NCI-H1105 (cell line): ENCODE data around the gene ITPR2.
"Not testable (repeated sequence)": the region's sequence is repeated elsewhere in the genome, so short reads cannot be mapped to it uniquely, and the experiment has no call there.

Experiments used
- DNase-seq: peaks from one replicate; lab custom pipeline; 2025; lab: John Stamatoyannopoulos, UW

Gene ITPR2

GRCh38 chr12:26661399-26661798, 171.6 kb downstream of the ITPR2 start:
- DNase-seq = no peak

GRCh38 chr12:26659930-26660329, 173.1 kb downstream of the ITPR2 start:
- no peak for DNase-seq

- no peak for DNase-seq
Measured at GRCh38 chr12:26658991-26659390, 174.0 kb downstream of the ITPR2 start.

DNA sequence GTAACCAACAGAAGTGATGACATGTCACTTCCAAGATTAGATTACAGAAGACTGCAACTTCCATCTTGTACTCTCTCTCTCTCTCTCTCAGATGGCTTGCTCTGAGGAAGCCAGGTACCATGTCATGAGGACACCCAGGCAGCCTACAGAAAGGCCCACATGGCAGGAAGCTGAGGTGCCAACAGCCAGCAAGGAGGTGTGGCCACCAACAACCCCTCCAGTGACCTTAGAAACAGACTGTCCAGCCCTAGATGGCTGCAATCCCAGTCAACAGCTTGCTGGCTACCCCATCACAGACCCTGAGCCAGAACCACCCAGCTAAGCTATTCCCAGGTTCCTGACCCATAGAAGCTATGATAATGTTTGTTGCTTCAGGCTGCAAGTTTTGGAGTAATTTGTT, 178.4 kb downstream of the ITPR2 start:
- no peak for DNase-seq

DNA sequence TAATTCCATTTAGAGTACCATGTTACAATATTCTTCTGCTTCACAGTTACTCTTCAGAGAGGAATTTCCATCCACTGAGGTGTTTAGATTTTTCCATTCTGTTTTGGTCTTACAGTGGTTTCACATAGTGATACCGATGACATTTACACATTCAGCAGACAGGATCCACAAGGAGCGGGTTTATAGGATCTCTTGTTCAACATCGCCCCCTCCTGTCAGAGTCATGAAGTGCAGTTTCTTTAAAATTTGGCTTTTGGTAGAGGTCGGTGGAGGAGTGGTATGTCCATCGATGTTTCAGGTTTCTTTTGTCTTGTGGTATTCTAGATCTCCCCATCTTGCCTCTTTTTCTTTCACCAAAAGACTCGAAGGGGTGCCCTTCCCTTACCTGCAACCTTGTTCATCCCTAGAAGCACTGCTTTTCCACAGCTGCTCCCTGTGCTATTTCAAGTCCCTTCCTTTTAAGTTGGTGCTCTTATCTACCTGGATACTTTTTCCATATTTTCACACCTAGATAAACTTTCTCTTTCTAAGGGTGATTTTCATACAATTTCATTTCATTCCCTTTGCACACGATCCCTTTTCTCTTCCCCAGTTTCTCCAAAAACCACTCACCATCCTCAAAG, 181.3 kb downstream of the ITPR2 start:
- DNase-seq = peak; percentile 17

GRCh38 chr12:26651036-26651435, 182.0 kb downstream of the ITPR2 start:
- no peak for DNase-seq

DNA sequence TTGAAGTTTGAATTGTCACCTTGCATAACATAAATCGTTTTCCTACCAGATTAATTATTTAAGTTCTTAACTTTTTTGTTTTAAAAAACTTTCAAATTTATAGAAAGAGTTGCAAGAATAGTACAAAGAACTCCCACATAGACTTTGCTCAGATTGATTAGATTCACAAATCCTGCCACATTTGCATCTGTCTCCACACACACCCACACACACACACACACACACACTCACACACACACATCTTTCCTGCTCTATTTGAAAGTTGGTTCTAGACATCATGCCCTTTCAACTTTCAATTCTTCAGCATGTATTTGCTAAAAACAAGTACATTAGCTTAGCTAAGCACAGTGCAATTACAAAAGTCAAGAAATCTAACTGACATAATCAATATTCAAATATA, 184.0 kb downstream of the ITPR2 start:
- no peak for DNase-seq

DNA sequence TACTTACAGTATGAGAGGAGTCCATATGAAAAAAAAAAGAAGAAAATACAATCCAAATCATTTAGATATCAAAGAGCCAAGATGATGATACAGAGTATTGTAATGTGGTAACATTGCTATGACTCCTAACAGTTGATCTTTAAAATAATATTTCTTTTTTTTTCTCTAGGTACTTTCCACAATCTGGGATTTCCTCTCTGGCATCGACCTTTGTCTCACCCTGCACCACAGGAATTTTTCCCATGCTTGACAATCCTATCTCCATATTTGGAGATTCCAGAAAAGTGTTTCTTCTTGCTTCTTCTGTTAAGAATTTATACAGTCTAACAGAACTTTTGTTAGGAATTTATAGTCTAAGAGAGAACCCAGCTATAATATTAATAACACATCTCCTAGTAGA, 184.4 kb downstream of the ITPR2 start:
- DNase-seq = no peak

GRCh38 chr12:26648066-26648465, 184.9 kb downstream of the ITPR2 start:
- no peak for DNase-seq

DNA sequence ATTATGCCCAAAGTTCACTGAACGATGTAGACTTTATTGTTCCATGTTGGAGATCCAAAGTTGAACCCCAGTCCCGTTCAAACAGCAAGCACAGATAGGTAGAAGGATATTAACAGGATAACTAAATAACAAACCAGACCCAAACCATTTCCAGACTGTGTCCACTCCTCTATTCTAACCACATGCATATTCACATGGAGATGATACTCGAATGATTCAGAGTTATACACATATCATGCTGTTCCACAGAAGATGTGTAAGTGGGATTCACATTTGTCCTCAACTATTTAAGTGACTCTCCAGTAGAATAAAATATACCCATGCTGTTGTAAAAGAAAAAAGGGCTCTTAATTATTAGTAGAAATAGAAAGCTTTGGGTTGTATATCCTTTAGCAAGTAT, 185.9 kb downstream of the ITPR2 start:
- no peak for DNase-seq

DNA sequence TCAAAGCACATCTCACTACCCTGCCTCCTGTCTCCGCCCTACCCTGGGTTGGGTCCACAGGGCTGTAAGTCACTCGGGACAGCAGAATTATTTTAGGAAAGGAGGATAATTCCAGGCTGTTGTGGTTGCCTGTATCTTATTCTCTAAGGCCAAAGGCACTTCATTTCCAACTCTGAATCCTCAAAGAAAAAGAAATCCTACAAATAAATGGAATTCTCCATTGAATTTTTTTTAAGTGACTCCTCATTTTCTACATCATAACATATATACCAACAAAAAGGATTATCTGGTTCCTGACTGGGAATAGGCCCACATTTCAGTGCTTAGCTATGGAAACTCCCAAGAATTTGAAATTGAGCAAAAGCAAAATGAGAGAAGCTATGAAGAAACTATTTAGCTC, 186.4 kb downstream of the ITPR2 start:
- DNase-seq = no peak

- DNase-seq = not testable (repeated sequence)
Measured at GRCh38 chr12:26644376-26644775, 188.6 kb downstream of the ITPR2 start.

DNA sequence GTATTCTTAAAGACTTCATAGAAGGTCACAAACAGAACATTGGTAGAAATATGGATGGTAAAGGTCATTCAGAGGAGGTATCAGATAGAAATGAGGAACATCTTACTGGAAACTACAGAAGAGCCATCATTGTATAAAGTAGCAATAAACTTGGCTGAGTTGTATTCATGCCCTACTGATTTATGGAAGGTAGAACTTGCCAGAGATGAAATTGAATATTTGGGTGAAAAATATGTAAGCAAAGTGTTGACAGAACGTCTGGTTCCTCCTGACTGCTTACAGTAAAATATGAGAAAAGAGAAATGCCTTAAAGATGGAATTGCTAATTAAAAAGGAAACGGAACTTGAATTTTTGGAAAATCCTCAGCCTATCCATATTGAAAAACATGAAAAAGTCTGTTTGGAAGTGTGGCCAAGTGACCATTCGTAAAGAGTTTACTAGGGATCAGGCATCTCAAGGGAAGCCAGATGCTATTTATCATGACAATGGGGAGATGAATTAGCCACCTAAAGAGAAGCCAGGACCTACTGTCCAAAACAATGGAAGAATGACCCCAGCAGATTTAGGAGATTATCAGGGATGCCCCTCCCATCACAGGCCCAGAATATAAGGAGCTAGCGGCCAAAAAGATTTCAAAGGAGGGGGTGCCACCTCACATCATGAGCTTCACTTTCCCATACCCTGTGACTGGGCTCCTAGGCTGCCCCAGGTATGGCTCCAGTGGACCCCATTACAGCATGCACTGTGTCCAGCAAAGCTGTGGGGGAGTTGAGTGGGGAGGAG, 189.3 kb downstream of the ITPR2 start:
- no peak for DNase-seq

- DNase-seq = no peak
Measured at GRCh38 chr12:26642361-26642760, 190.6 kb downstream of the ITPR2 start.

- no peak for DNase-seq
Measured at GRCh38 chr12:26636710-26637328, 196.2 kb downstream of the ITPR2 start.

- no peak for DNase-seq
Measured at GRCh38 chr12:26633591-26634210, 199.3 kb downstream of the ITPR2 start.

DNA sequence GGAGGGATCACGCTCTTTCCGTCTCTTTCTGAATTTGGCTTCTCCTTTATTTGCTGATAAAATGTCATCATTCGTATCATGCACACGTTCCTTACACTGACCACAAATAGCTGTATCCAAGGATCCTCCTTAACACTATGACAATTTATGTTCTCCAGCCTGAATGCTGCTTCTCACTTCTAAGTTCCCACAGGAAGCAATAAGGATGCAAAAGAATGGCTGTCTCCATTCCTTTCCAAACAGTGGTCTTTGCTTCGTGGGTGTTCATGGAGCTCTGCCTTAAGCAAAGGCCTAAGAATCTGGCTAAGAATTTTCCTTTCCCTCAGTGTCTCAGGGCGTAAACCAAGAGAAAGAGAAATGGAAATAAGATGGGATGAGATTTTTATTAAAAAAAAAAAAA, 200.2 kb downstream of the ITPR2 start:
- DNase-seq = no peak

- DNase-seq = no peak
Measured at GRCh38 chr12:26631846-26632245, 201.1 kb downstream of the ITPR2 start.

GRCh38 chr12:26630546-26631027, 202.4 kb downstream of the ITPR2 start:
- DNase-seq = no peak

DNA sequence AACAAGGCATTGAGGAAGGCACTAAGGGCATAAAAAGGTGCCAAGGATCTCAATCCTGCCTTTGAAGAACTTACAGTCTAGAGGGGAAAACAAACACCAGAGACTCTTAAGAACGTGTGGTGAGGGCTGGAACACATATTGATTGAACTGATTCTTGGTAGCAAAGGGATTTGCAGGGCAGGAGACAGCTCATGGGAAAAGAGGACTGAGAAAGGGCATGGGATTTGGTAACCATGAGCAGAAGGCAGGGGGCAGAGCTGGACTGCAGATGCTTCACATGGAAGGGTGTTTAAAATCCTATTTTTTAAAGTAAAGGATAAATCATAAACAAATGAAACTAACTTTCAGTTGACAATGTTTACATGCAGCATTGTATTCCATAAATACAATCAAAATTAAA, 203.1 kb downstream of the ITPR2 start:
- DNase-seq = no peak

- DNase-seq = no peak
Measured at GRCh38 chr12:26628234-26628633, 204.8 kb downstream of the ITPR2 start.

- no peak for DNase-seq
Measured at GRCh38 chr12:26627335-26627734, 205.7 kb downstream of the ITPR2 start.

GRCh38 chr12:26623136-26623535, 209.9 kb downstream of the ITPR2 start:
- DNase-seq = no peak
